Activated CD4-positive, alpha-beta T cell treated with anti-CD3 and anti-CD28 coated beads, Interleukin-2, Interleukin-4, amounts not matched to agents 100 ng/mL and 50 ng/mL, durations not matched to agents 16 hours and 8 hours (primary cell): ENCODE measurements around the gene PSMD1.
"Not testable (repeated sequence)": the region's sequence is repeated elsewhere in the genome, so short reads cannot be mapped to it uniquely, and the experiment has no call there.

Experiments used
- DNase-seq: peaks from one replicate; pipeline ENCODE4 v3.0.0-alpha.2; 2020; ENCODE audit warnings: low spot score

The PSMD1 gene

GRCh38 chr2:231160701-231161100, 104.0 kb downstream of the PSMD1 start:
- DNase-seq, result no peak

GRCh38 chr2:231161252-231161839, 104.7 kb downstream of the PSMD1 start:
- DNase-seq, result peak; percentile 14

GRCh38 chr2:231161877-231162329, 105.2 kb downstream of the PSMD1 start:
- DNase-seq, result no peak

- DNase-seq, result no peak
Measured at GRCh38 chr2:231163011-231163410, 106.3 kb downstream of the PSMD1 start.

- DNase-seq, result no peak
Measured at GRCh38 chr2:231163414-231164095, 106.9 kb downstream of the PSMD1 start.

- no peak for DNase-seq
Measured at GRCh38 chr2:231167745-231168459, 111.2 kb downstream of the PSMD1 start.

GRCh38 chr2:231168460-231169139, 111.9 kb downstream of the PSMD1 start:
- no peak for DNase-seq

- no peak for DNase-seq
Measured at GRCh38 chr2:231169488-231169887, 112.8 kb downstream of the PSMD1 start.

GRCh38 chr2:231170055-231170454, 113.4 kb downstream of the PSMD1 start:
- no peak for DNase-seq

- no peak for DNase-seq
Measured at GRCh38 chr2:231172025-231172424, 115.4 kb downstream of the PSMD1 start.

- no peak for DNase-seq
Measured at GRCh38 chr2:231174211-231174651, 117.6 kb downstream of the PSMD1 start.

- no peak for DNase-seq
Measured at GRCh38 chr2:231176066-231176465, 119.4 kb downstream of the PSMD1 start.

GRCh38 chr2:231177156-231178025, 120.7 kb downstream of the PSMD1 start:
- no peak for DNase-seq

GRCh38 chr2:231178805-231179204, 122.1 kb downstream of the PSMD1 start:
- not testable (repeated sequence) for DNase-seq

GRCh38 chr2:231181860-231182512, 125.3 kb downstream of the PSMD1 start:
- DNase-seq, result no peak

- DNase-seq, result no peak
Measured at GRCh38 chr2:231182513-231182899, 125.8 kb downstream of the PSMD1 start.

- no peak for DNase-seq
Measured at GRCh38 chr2:231183851-231184250, 127.2 kb downstream of the PSMD1 start.

GRCh38 chr2:231184319-231184718, 127.7 kb downstream of the PSMD1 start:
- DNase-seq, result no peak

GRCh38 chr2:231185050-231185725, 128.5 kb downstream of the PSMD1 start:
- DNase-seq, result no peak

- no peak for DNase-seq
Measured at GRCh38 chr2:231185886-231186285, 129.2 kb downstream of the PSMD1 start.
